Lower leg skin (tissue), 3 donors: Measurements from ENCODE around the gene TMEM132D.

Experiments used
- POLR2A ChIP-seq, 2 donors: fragments of 450-650 bp; IDR thresholded peaks; one replicate each; pipeline ENCODE4 v1.6.1; 2016 to 2017; ENCODE audit warnings: antibody characterized with exemption in 2 of 2, mild to moderate bottlenecking in 1 of 2, moderate library complexity in 1 of 2
- TF ChIP-seq, protein P1 (sequence below), 3 donors: fragments of 450-650 bp; IDR thresholded peaks; one replicate each; pipeline ENCODE4 v1.5.1; 2016; ENCODE audit warnings: antibody characterized with exemption in 3 of 3, mild to moderate bottlenecking in 3 of 3, moderate library complexity in 2 of 3

GRCh38 chr12:129607301-129607700, 296.5 kb downstream of the TMEM132D start:
- no peak for TF ChIP-seq POLR2A (IDR thresholded peaks at IDR 0.05)
- TF ChIP-seq, protein P1, sequence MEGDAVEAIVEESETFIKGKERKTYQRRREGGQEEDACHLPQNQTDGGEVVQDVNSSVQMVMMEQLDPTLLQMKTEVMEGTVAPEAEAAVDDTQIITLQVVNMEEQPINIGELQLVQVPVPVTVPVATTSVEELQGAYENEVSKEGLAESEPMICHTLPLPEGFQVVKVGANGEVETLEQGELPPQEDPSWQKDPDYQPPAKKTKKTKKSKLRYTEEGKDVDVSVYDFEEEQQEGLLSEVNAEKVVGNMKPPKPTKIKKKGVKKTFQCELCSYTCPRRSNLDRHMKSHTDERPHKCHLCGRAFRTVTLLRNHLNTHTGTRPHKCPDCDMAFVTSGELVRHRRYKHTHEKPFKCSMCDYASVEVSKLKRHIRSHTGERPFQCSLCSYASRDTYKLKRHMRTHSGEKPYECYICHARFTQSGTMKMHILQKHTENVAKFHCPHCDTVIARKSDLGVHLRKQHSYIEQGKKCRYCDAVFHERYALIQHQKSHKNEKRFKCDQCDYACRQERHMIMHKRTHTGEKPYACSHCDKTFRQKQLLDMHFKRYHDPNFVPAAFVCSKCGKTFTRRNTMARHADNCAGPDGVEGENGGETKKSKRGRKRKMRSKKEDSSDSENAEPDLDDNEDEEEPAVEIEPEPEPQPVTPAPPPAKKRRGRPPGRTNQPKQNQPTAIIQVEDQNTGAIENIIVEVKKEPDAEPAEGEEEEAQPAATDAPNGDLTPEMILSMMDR (IDR thresholded peaks at IDR 0.05), result no peak
